RWPE1 (cell line): ENCODE results near the gene DNAH10.

ENCODE experiments used
- CTCF ChIA-PET: fragments of 350-600 bp; sonication (Branson Sonifier 250); formaldehyde crosslinking; extraction: SDS; loops from one replicate; lab custom pipeline; 2021; lab: Yijun Ruan, JAX
- POLR2A ChIA-PET: fragments of 400-600 bp; formaldehyde crosslinking; extraction: SDS; loops from one replicate; lab custom pipeline; 2020; ENCODE audit warnings: antibody characterized with exemption; ENCODE audit not compliant: low non-redundant PET; lab: Yijun Ruan, JAX
- DNase-seq: peaks from one replicate; pipeline ENCODE4 v3.0.0; 2012; ENCODE audit warnings: low spot score
- H3K27ac ChIP-seq: fragments of 450-650 bp; 2 replicates; pipeline ENCODE4 v1.5.1; 2017
- CTCF ChIP-seq: fragments of 450-650 bp; conservative IDR thresholded peaks from 2 replicates; pipeline ENCODE4 v1.5.1; 2017; ENCODE audit warnings: low read depth, mild to moderate bottlenecking

DNAH10 gene

GRCh38 chr12:123762715-123763052 lies 583 bp downstream of the DNAH10 start:
- DNase-seq: no peak
- no peak overlapping the region for H3K27ac ChIP-seq
- CTCF ChIA-PET: interaction anchor here (0.6 kb wide), 1 partner anchor 1378 kb away, joined by 3 read pairs; no protein-coding TSS in a partner anchor
- POLR2A ChIA-PET: no interaction called here
- TF ChIP-seq CTCF: no peak

- CTCF ChIA-PET: interaction anchor here (0.5 kb wide), 1 partner anchor 50 kb away, joined by 3 read pairs; no protein-coding TSS in a partner anchor
- no peak for TF ChIP-seq CTCF
- no peak for DNase-seq
- POLR2A ChIA-PET: no interaction called here
- H3K27ac ChIP-seq: no peak overlapping the region
Measured at GRCh38 chr12:123763093-123763492, 992 bp downstream of the DNAH10 start.

GRCh38 chr12:123764109-123764508 lies 2.0 kb downstream of the DNAH10 start:
- CTCF ChIA-PET: no interaction called here
- POLR2A ChIA-PET: no interaction called here
- no peak for DNase-seq
- TF ChIP-seq CTCF: no peak
- no peak overlapping the region for H3K27ac ChIP-seq

- CTCF ChIA-PET: no interaction called here
Measured at GRCh38 chr12:123765504-123766035, 3.5 kb downstream of the DNAH10 start.

GRCh38 chr12:123767613-123768012 lies 5.5 kb downstream of the DNAH10 start:
- POLR2A ChIA-PET: no interaction called here
- H3K27ac ChIP-seq: no peak overlapping the region
- TF ChIP-seq CTCF: no peak
- DNase-seq: no peak
- CTCF ChIA-PET: no interaction called here

More at GRCh38 chr12:123765504-123766035, 3.5 kb downstream of the DNAH10 start:
- no peak for DNase-seq
- POLR2A ChIA-PET: no interaction called here
- H3K27ac ChIP-seq: no peak overlapping the region
- no peak for TF ChIP-seq CTCF

- POLR2A ChIA-PET: no interaction called here
- H3K27ac ChIP-seq: no peak overlapping the region
- CTCF ChIA-PET: no interaction called here
- no peak for TF ChIP-seq CTCF
- no peak for DNase-seq
Measured at GRCh38 chr12:123771261-123771660, 9.2 kb downstream of the DNAH10 start.
